RKO (cell line): ENCODE results near the gene IDE.

Experiments used
- DNase-seq: peaks from one replicate; pipeline ENCODE4 v3.0.0-alpha.2; 2016; ENCODE audit warnings: low spot score

The IDE gene

DNA sequence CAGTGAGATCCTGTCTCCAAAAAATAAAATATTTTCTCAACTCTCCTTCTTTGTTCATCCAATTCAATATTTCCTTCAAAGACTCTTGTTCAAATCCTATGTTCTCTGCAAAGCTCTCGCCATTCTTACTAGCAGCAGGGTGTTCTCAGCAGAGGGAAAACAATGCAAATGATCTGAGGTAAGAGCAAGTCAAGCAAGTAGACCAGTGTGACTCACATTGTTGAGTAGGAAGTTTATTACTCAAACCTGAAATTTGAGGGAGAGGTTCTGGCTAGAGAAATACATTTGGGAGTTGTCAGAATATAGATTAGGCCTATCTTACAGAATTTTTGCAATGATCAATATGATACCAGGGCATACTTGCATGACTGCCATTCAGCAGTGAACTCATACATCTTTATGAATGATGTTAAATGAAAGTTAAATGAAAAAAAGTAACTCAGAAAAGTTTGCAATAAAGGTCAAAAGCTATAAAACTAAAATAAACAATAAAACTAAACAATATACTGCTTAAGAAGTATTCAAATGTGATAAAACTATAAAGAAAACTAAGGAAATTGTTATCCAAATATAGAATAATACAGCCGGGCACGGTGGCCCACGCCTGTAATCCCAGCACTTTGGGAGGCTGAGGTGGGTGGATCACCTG is 5.8 kb downstream of the IDE start:
- DNase-seq, result peak; percentile 74

DNA sequence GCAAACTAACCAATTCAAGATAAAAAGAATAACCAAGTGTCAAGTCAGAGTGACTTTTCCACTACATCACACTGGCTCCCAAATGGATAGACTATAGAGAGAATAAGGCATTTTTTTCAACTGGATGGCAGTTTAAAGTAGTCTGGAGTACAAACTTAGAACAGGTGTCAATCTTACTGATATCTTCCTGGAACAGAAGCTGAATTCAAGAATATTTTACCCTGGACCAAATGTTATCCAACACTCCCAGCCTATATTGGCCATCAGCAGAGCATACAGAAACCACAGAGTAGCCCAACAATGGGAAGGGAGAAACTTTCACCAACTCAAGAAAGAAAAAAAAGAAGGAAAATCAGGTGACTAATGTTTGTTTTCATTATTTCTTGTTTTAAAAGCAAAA is 11.5 kb downstream of the IDE start:
- no peak for DNase-seq

DNA sequence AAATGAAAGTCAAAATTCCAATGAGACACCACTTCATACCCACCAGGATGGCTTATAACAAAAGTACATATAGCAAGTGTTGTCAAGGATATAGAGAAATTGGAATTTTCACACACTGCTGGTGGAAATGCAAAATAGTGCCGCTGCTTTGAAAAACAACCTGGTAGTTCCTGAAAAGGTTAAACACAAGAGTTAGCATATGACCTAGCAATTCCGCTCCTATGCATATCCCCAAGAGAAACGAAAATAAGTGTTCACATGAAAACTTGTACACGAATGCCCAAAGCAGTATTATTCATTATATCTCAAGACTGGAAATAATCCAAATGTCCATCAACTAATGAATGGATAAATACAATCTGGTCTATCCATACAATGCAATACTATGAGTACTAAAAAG is 14.8 kb downstream of the IDE start:
- DNase-seq, result no peak

DNA sequence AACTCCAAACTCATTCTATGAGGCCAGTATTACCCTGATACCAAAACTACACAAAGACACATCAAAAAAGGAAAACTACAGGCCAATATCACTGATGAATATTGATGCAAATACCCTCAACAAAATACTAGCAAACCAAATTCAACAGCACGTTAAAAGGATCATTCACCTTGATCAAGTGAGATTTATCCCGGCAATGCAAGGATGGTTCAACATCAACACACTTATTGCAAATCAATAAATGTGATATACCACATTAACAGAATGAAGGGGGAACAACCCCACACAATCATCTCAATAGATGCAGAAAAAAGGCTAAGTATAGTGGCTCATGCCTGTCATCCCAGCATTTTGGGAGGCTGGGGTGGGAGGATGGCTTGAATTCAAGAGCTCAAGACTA is 19.9 kb downstream of the IDE start:
- no peak for DNase-seq

DNA sequence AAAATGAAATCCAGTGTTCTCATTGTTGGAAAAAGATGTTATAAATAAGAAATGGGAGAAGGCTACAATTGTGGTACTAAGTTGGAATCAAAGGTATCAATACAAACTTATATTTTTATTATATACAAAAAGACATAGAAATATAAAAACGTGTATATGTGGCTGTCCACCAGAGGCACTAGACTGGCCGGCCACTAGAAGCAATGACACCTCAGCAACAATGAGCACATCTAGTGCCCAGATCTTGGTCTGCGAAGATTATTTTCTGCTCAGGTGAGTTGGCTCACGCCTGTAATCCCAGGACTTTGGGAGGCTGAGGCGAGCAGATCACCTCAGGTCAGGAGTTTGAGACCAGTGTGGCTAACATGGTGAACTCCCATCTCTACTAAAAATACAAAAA is 21.6 kb downstream of the IDE start:
- peak; percentile 42 for DNase-seq

DNA sequence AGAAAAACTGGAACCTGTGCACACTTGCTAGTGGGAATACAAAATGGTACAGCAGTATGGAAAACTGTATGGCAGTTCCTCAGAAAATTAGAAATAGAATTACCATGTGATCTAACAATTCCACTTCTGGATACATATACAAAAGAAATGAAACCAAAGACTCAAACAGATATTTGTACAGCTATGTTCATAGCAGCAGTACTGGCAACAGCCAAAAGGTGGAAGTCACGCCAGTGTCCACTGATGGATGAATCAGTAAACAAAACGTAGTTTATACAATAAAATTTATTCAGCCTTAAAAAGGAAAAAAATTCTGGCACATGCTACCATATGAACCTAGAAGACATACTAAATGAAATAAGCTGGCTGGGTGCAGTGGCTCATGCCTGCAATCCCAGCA is 23.0 kb downstream of the IDE start:
- DNase-seq, result peak; percentile 13

DNA sequence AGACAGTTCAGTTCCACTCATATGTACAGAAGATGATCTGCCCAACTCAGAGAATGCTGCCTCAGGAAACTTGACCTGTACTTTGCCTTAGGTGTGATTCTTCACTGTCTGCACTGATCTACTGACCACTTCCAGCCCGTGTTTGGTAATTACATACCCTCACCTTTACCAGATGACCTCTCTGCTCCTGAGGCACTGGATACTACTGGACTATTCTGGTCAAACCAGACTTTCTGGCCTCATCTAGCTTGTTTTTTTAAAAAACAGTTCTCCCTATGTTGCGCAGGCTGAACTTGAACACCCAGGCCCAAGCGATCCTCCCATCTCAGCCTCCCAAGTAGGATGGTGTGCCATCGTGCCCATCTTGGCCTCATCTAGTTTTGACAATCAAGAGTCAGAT is 26.2 kb downstream of the IDE start:
- DNase-seq, result no peak

DNA sequence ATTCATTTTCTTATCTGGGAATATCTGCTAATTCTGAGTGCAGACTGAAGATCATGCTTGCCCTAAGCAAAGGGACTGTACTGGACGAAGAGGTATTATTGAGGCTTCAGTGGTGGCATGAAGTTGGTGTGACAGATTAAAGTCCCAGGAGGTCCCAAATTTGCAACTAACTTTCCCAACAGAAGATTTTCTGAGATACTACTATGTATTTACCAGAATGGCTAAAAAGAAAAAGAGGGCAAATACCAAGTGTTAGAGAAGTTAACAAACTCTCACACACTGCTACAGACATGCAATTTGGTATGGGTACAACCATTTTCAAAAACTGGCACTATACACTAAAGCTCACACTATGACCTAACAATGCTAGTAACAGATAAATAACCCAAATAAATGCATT is 28.3 kb downstream of the IDE start:
- DNase-seq, result no peak

DNA sequence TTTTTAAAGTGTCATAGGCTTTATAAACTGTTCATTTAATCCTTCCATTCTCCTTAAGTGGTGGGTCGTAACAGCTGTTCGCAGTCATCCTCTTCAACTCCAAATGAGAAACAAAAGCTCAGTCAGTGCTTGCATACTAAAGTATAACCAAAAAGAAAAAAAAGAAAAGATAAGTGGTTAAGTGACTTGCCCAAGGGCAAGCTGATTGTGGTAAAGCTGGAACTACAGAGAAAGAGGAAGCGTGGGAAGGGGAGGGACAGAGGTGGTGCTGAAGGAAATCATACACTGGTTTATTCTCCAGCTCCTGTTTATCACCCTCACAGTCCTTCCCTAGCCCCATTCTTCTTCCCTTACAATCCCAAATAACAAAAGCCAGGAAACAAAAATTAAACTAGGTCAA is 29.6 kb downstream of the IDE start:
- no peak for DNase-seq

DNA sequence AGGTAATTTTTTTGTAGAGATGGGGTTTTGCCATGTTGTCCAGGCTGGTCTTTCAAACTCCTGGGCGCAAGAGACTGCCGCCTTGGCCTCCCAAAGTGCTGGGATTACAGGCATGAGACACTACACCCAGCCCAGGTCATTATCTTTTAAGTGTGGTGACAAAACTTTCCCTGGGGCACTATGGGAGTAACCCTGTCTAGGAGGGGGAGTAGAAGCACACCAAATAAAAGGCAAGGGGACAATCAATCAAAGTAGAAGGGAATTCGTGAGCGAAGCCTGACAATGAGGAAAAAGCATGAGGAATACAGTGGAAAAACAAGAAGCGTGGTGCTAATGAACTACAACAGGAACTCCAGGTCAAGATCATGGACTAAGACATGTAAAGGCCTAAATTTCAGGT is 31.4 kb downstream of the IDE start:
- DNase-seq, result no peak

DNA sequence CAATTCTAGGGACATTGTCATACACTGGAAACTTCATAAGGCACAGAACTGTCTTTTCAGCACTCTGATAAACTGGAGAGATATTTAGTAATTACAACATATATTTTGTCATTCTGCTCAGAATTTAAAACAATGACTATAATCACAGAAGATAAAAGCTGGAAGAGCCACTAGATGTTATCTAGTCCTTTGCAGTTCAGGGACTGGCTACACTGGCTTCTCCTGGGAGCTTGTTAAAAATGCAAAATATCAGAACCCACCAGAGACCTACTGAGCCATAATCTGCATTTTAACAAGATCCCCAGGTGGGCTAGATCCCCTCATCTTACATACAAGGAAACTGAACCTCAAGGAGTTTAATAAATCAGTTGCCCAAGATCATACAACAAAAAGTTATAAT is 32.3 kb downstream of the IDE start:
- DNase-seq, result no peak

DNA sequence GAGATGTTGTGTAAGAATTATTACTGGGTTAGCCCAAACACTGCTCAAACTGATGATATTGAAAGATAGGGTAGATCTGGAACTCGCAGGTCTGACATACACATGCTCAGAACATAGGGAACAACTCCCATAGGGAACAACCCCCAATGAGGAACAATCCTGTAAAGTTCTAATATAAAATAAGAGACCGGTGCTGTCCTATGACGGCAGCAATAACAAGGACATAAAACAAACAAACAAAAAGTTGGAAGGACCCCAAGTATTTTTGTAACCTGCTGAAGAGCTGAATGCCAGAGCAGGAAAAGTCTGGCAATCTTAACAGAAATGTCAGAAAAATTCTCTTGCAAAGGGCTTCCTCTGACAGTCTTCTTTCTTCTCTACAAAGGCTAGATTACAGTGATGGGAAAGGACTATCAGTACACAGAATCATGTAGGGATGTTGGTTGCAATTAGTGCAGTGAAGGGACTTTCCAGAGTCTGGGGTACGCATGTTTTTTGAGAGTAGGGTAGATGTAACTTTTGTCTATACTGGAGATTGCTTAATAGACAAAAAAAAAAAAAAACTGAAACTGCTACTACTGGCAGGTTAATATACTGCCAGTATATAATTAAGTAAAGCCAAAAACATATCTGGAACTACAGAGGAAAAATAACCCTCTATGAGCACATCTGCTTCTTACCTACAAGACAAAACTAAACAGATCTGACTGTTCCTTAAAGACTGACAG is 35.5 kb downstream of the IDE start:
- DNase-seq, result no peak

DNA sequence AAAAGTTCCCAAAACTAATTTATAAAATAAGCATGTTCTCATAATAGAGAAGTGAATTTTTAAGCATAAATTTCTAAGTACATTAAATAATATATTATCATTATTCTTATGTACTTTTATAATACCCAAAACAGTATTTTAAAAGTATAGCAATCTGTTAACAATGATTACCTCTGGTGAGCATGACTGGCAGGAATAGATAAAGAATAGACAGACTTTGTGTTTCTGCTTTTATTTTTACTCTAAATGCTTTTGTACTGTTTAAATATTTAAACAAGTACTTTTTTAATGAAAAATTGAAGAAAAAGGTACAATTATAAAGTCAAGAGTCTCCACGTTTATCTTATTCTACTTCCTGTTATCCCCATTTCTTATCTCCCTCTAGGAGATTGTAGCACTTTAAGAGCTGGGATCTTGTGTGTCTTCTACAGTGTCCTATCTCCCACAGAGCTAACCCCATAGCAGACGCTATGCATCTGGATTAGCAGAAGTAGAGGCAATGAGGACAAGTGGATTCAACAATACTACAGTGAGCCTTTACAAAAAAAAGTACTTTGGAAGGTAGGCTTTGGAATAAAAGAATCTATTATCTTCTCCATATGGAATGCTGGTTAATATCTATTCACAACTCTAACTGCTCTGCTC is 42.9 kb downstream of the IDE start:
- DNase-seq, result no peak

DNA sequence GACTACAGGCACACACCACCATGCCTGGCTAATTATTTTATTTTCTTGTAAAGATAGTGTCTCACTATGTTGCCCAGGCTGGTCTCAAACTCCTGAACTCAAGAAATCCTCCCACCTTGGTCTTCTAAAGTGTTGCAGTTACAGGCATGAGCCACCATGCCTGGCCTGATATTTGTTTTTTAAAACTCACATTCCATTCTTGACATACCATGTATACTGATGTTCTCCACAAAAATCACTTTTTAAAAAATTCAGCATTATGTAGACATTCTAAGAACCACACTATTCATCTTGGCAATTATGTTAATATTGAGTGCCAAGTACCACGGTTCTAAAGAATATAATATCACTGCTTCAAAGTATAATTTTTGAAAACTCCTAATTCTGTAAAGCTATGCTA is 43.5 kb downstream of the IDE start:
- no peak for DNase-seq

DNA sequence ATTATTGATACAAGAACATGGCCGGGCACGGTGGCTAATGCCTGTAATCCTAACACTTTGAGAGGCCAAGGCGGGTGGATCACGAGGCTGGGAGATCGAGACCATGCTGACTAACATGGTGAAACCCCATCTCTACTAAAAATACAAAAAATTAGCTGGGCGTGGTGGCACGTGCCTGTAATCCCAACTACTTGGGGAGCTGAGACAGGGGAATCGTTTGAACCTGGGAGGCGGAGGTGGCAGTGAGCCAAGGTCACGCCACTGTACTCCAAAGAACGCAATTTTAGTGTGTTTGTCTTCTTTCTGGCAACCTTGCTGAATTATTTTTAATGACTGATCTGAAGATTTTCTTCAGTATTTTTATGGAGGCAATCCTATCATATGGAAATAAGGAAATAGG is 46.2 kb downstream of the IDE start:
- no peak for DNase-seq

DNA sequence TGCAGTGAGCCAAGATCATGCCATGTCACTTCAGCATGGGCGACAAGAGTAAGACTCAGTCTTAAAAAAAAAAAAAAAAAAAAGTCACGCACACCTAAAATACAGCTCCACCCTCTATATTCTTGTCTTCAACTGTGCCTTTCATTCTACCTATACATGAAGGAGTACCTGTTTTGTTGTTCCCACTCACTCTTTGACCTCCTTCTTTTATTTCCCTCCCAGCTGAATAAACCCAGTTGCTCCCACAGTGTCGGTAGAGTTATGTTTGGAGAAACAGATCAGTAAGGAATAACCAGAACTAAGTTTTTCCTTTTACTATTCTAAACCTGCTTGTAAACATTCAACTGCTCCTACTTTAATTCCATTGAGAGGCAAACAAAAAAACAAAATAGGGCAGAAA is 50.3 kb downstream of the IDE start:
- no peak for DNase-seq

DNA sequence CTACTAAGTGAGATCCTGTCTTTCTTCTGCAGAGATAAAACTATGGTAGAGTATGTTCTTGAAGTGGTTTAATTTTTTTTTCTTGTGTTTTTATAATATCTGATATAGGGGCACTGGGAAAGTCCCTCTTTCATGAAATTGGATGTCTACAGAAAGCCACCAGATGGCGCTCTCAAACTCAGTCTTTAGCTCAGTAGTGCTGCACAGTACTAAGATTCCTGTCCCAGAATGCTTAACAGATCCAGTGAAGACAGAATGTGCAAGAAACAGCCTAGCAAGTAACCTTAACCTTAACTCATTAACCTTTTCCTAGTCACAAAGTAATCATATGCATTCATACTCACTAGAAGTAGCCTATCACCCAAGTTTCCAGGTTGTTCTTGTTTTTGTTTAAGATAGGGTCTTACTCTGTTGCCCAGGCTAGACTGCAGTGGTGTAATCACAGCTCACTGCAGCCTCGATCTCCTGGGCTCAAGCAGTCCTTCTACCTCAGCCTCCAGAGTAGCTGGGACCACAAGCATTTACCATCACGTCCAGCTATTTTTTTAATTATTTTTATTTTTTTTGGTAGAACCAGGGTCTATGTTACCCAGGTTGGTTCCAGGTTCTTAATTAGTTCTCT is 56.7 kb downstream of the IDE start:
- DNase-seq, result peak; percentile 82

DNA sequence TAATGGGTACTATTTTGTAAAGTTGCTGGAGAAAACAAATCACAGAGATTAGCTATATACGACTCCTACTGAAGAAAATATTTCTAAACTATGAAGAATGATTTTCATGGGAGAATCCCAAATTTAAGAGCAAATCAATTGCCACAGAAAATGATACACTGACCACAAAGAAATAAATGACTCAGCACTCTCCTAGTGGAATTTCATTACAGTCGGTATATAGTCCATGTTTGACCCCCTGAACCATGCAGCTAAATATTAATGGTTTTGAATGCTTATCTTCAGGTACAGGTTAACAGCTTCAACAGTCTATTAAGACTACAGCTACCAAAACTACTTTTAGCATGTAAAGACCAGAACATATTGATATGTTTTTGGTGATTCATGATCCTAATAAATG is 65.0 kb downstream of the IDE start:
- DNase-seq, result no peak

DNA sequence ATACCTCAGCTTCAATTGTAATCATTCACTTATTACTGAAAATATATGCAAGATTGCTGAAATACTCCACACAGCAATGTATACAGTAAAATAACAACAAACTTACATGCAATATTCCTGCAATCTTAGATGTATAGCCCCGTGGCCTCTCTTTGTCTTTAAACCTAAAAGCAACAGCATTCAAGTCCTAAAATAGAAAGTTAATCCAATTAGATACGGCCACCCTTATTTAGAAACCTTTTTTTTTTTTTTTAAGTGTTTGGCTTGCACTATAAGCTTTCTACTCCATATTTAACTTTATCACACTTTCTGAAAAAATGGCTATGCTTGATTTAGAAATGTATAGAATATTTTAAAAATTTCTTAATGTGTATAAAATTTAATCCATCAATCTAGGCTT is 67.6 kb downstream of the IDE start:
- no peak for DNase-seq

DNA sequence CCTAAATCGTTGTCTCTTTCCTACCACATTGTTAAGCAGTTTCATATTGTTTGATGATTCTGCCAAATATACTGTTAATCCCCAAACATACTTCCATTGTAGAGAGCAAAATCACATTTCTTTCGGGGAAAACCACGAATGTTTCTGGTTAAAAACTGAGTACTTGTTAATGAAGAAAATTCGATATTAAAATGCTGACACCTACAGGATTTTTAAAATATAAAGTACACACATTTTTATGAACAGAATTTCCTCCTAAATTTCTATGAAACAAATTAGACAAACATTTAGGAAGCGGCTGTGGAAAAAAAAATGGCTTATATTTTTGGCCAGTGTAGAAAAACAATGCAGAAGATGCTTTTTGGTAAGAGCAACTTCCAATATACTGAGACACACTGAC is 68.8 kb downstream of the IDE start:
- no peak for DNase-seq

DNA sequence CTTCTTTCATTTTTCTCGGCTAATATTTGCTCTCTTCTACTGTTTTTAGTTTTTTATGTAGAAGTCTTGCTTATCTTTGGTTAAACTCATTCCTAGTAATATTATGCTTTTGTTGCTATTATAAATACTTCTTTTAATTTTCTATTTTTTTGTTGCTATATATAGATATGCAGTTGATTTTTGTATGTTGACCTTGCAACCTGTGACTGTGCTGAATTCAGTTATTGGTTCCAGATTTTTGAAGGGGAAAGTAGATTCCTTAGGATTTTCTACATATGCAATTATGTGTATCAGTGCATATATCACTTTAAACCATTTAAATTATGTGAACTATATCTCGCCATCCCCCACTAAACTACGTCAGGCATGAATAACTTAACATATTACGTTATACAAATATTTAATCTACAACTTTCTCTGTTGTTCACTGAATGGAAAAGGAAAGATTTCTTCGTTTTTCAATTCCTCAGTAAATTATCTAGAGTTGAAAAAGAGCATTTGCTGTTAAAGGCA is 71.5 kb downstream of the IDE start:
- no peak for DNase-seq

DNA sequence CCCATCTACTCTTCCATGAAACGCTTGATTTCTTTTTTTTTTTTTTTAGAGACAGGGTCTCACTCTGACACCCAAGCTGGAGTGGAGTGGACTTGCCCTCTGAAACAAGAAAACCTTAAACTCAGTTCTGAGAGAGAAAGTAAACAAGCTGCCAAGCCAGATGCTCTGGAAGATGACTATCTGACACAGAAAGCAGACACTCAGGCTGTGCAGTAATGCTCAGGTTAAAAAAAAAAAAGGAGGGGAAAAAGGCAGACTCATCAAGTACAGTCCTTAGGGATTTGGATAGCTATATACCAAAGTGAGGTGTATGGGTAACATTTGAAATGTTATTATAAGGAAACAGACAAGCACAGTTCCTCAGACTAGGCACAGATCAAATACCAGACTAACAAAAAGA is 80.5 kb downstream of the IDE start:
- no peak for DNase-seq

DNA sequence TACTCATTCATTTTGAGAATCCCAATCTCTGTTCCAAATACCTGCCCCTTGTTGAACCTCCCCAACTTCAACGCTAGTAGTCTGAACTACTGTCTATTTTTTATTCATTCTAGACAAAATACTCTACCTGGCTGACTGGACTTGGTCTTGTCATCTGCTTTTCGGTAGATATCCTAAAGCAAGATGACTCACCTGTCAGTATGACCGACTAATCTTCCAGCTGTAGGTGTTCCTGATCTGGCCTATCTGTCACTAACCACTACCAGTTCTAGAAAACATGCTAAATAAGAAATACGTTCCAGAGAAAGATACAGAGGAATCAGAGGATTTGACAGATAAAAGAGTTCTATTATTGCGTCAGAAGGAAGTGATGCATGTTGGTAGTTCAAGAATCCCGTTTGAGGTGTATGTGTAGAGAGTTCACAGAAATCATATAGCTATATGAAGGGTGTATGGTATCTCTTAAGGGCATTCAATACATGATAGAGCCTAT is 81.1 kb downstream of the IDE start:
- no peak for DNase-seq
